Gastroesophageal sphincter (tissue), 3 donors: Measurements from ENCODE around the gene TSPAN10.

Experiments used
- CTCF ChIP-seq, 4 experiments: fragments of 200-600 bp in 2 of 4; fragments of 450-650 bp in 2 of 4; sonication (generic) in 1 of 4; IDR thresholded peaks; one replicate each; pipeline ENCODE4 v1.5.1; 2017 to 2019; ENCODE audit warnings: antibody characterized with exemption in 4 of 4, mild to moderate bottlenecking in 2 of 4, moderate library complexity in 2 of 4
- POLR2A ChIP-seq, 2 donors: fragments of 450-650 bp; IDR thresholded peaks; one replicate each; pipeline ENCODE4 v1.6.1; 2017; ENCODE audit warnings: antibody characterized with exemption in 2 of 2, mild to moderate bottlenecking in 2 of 2, moderate library complexity in 1 of 2
- POLR2AphosphoS5 ChIP-seq: sonication (generic); formaldehyde crosslinking; IDR thresholded peaks from one replicate; pipeline ENCODE4 v1.6.1; 2017; ENCODE audit warnings: antibody characterized with exemption

DNA sequence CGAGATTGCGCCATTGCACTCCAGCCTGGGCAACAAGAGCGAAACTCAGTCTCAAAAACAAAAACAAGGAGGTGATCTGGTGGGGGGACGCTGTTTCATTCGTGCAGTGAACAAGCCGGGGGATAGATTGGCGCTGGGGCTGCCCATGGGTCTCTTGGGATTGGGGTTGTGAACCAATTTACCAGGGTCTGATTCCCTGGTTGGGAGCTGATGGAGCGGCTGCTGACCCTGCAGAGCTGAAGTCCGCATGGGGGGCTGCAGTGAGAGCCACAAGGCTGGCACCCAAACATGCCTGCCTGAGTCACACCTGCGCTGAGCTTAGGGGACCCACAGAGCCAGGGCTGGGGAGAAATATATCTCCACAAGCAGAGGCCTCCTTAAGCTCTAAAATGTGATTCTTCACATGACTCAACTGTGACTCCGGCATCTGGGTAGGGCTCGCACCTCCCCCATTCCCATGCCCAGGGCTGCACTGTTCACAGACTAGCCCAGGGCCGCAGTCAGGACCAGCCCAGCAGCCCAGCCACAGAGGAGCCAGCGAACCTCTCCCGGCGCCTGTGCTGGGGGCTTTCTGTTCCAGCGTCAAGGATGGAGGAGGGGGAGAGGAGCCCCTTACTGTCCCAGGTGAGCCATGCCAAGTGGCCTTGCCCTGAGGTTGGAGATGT lies 5.0 kb downstream of the TSPAN10 start:
- TF ChIP-seq CTCF (IDR thresholded peaks at IDR 0.05) (no peak), POLR2A (IDR thresholded peaks at IDR 0.05) (no peak), POLR2AphosphoS5 (no peak)
